Endothelial cell of umbilical vein (primary cell): ENCODE data around the gene TRAP1. TPM values are rescaled to one million over a fixed set of nuclear protein-coding genes. Genes with fewer than 3 reads are reported as not detected.

ENCODE experiments used
- BruUV-seq: library from RNA; stranded (reverse); fragments of 400-500 nt; replicated peaks from 2 replicates; lab custom pipeline; 2021; lab: Mats Ljungman, UMichigan
- CTCF ChIA-PET: fragments of 300-600, 350-600 bp; sonication (Branson Sonifier 250); formaldehyde crosslinking; loops from one replicate; lab custom pipeline; 2021; ENCODE audit warnings: antibody characterized with exemption, inconsistent platforms; lab: Charles Lee
- POLR2A ChIA-PET: fragments of 300-600, 350-600 bp; sonication (Branson Sonifier 250); formaldehyde crosslinking; loops from one replicate; lab custom pipeline; 2021; ENCODE audit warnings: antibody characterized with exemption, inconsistent platforms; lab: Charles Lee
- DNase-seq: peaks from one replicate; pipeline ENCODE4 v3.0.0-alpha.2; 2011; ENCODE audit warnings: low read depth, low spot score
- FAIRE-seq: peaks from 2 replicates; lab custom pipeline; 2011; peaks lifted over from hg19 to GRCh38; lab: Jason Lieb, UNC
- H2AFZ ChIP-seq: 2 replicates; pipeline ENCODE4 v1.6.0; 2012; ENCODE audit warnings: low read depth, low read length, control low read depth, inconsistent platforms
- H3K27ac ChIP-seq: 2 replicates; pipeline ENCODE4 v1.5.1; 2011; ENCODE audit warnings: low read depth, mild to moderate bottlenecking, control low read depth, low read length, moderate library complexity; ENCODE audit not compliant: insufficient read depth
- H3K27me3 ChIP-seq, 2 experiments: 2 replicates each; pipeline versions ENCODE4 v1.6.0 to v1.6.1; 2011; ENCODE audit warnings: low read length in 2 of 2, mixed read lengths in 1 of 2; ENCODE audit not compliant: control insufficient read depth in 2 of 2, insufficient read depth in 2 of 2
- H3K36me3 ChIP-seq, 2 experiments: 2 replicates in 1 of 2; 3 replicates in 1 of 2; pipeline ENCODE4 v1.5.1; 2011; ENCODE audit warnings: low read length in 2 of 2, mild to moderate bottlenecking in 1 of 2, moderate library complexity in 1 of 2; ENCODE audit not compliant: control insufficient read depth in 2 of 2, insufficient read depth in 2 of 2; ENCODE audit errors: extremely low read depth in 1 of 2
- H3K4me1 ChIP-seq: 3 replicates; pipeline ENCODE4 v1.5.1; 2011; ENCODE audit warnings: mild to moderate bottlenecking, low read length; ENCODE audit not compliant: control insufficient read depth, insufficient read depth; ENCODE audit errors: extremely low read depth
- H3K4me2 ChIP-seq: 2 replicates; pipeline ENCODE4 v1.6.1; 2011; ENCODE audit warnings: low read length, control low read depth, mixed read lengths; ENCODE audit not compliant: insufficient read depth
- H3K4me3 ChIP-seq, 3 experiments: fragments of 200-600 bp in 1 of 3; sonication (generic), shearing (Covaris generic) in 1 of 3; replicated peaks in 1 of 3; 2 replicates each; pipeline ENCODE4 v1.5.1; 2011 to 2016; ENCODE audit warnings: control low read depth in 3 of 3, low read length in 3 of 3, mild to moderate bottlenecking in 2 of 3, inconsistent platforms in 1 of 3, low read depth in 1 of 3, moderate library complexity in 1 of 3; ENCODE audit not compliant: insufficient read depth in 1 of 3
- H3K79me2 ChIP-seq: 2 replicates; pipeline ENCODE4 v1.6.0; 2012; ENCODE audit warnings: low read length, inconsistent platforms; ENCODE audit not compliant: control insufficient read depth, insufficient read depth
- H3K9ac ChIP-seq: replicated peaks from 2 replicates; pipeline ENCODE3; 2011; ENCODE audit warnings: low read length, control low read depth; ENCODE audit not compliant: insufficient read depth; ENCODE audit errors: extremely low read depth
- H3K9me1 ChIP-seq: replicated peaks from 3 replicates; pipeline ENCODE4 v1.6.0; 2011; ENCODE audit warnings: mild to moderate bottlenecking, low read length; ENCODE audit not compliant: control insufficient read depth, insufficient read depth; ENCODE audit errors: extremely low read depth
- H3K9me3 ChIP-seq: replicated peaks from 2 replicates; pipeline ENCODE4 v1.5.1; 2012; ENCODE audit warnings: low read length, inconsistent platforms; ENCODE audit not compliant: control insufficient read depth, insufficient read depth
- H4K20me1 ChIP-seq: replicated peaks from 2 replicates; pipeline ENCODE3; 2011; ENCODE audit warnings: mild to moderate bottlenecking, low read length; ENCODE audit not compliant: control insufficient read depth, insufficient read depth; ENCODE audit errors: extremely low read depth
- EZH2 ChIP-seq: IDR thresholded peaks from 2 replicates; pipeline ENCODE4 v1.6.1; 2012; ENCODE audit warnings: borderline replicate concordance, low read depth, mild to moderate bottlenecking, moderate library complexity, low read length, inconsistent platforms; ENCODE audit not compliant: severe bottlenecking
- FOS ChIP-seq: IDR thresholded peaks from 2 replicates; pipeline ENCODE4 v1.6.1; 2011; ENCODE audit warnings: mild to moderate bottlenecking, low read length, moderate library complexity, borderline replicate concordance; ENCODE audit not compliant: insufficient read depth
- GATA2 ChIP-seq: IDR thresholded peaks from 2 replicates; pipeline ENCODE4 v1.7.0; 2011; ENCODE audit warnings: low read depth, mild to moderate bottlenecking, moderate library complexity, mixed read lengths, low read length; ENCODE audit not compliant: insufficient read length, insufficient read depth
- JUN ChIP-seq: IDR thresholded peaks from 2 replicates; pipeline ENCODE4 v1.6.1; 2011; ENCODE audit warnings: borderline replicate concordance, low read depth; ENCODE audit not compliant: insufficient read length, insufficient read depth
- MYC ChIP-seq: IDR thresholded peaks from one replicate; pipeline ENCODE4 v1.6.1; 2011; ENCODE audit warnings: mild to moderate bottlenecking, low read depth, low read length
- POLR2A ChIP-seq: IDR thresholded peaks from 2 replicates; pipeline ENCODE4 v1.6.1; 2012; ENCODE audit warnings: low read depth, mild to moderate bottlenecking, control low read depth, low read length
- POLR2AphosphoS5 ChIP-seq: IDR thresholded peaks from 2 replicates; pipeline ENCODE4 v1.6.1; 2012; ENCODE audit warnings: low read depth, mild to moderate bottlenecking, control low read depth, low read length, moderate library complexity; ENCODE audit not compliant: insufficient read depth
- dilution Hi-C: fragments of 300-500 bp; cut with MboI; formaldehyde crosslinking; loops from one replicate; pipeline ENCODE4 v1.15.0; 2019; ENCODE audit warnings: low sequenced_read_pairs; ENCODE audit not compliant: extremely low pct_ligation_motif_present
- intact Hi-C: fragments of 100-400 bp; cut with micrococcal nuclease; formaldehyde crosslinking; loops from one replicate; pipeline ENCODE4 v1.10.0; 2022
- polyA plus RNA-seq, 4 experiments: library from polyadenylated mRNA; depleted of rRNA in 3 of 4; stranded (reverse) in 3 of 4; unstranded in 1 of 4; fragments of >200 nt; gene quantifications; 2 replicates each; pipeline versions ENCODE4 v1.2.1 to v1.2.3, GENCODE V29; 2011 to 2012; ENCODE audit warnings: missing spikeins in 1 of 4
- total RNA-seq: library from RNA; stranded (reverse); gene quantifications from 2 replicates; pipeline ENCODE4 v1.2.3, GENCODE V29; 2021
- TF ChIP-seq, protein P1 (sequence below), 2 donors: IDR thresholded peaks; 1 replicate in 1 of 2; 2 replicates in 1 of 2; pipeline ENCODE4 v1.5.1; 2011; ENCODE audit warnings: low read length in 2 of 2, mild to moderate bottlenecking in 2 of 2, moderate library complexity in 2 of 2, control low read depth in 1 of 2, inconsistent platforms in 1 of 2, low read depth in 1 of 2; ENCODE audit not compliant: insufficient read depth in 1 of 2; ENCODE audit errors: extremely low read depth in 1 of 2

The TRAP1 gene
- total and polyA plus RNA-seq, 2 donors (not counting 3 experiments of a cell fraction or from before 2014, with no cell fraction given) = 95.6 to 102 TPM

DNA sequence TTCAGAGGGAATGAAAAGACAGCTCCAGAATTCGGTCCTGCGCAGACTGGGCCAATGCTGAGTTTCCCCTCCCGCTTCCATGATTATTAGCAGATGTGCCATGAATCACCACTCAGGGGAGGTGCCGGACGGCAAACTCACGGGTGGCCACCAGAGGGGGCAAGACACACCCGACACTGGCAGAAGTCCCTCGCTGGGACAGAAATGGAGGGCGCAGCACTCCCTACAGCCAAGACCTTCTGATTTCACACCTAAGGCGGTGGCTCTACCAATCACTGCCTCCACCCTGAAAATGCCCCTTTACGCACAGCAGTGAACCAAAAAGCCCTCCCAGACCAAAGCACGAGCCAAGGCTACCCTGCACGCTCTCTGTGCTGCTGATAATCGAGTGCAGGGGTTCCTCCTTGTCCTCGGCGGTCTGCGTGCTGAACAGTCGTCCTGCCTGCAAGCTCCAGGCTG, 26.8 kb downstream of the TRAP1 start:
- Histone ChIP-seq H3K9ac (no peak overlapping the region), H3K4me1 (no peaks in the 10 kb centered on the region), H3K79me2 (no peaks in the 10 kb centered on the region), H4K20me1 (no peaks in the 10 kb centered on the region), H2AFZ (peak overlapping the region; percentile 67), H3K4me2 (no peak overlapping the region), H3K9me1 (no peaks in the 10 kb centered on the region), H3K4me3 (no peak overlapping the region), H3K36me3 (peaks cover 2 to 4% of the 10 kb centered on the region in 2 experiments), H3K27ac (no peak overlapping the region), H3K9me3 (no peaks in the 10 kb centered on the region), H3K27me3 (no peaks in the 10 kb centered on the region)
- POLR2A ChIA-PET = no interaction called here
- dilution Hi-C loops (no loop called here), intact Hi-C loops (loop anchor here (1.0 to 2.0 kb wide), 4 partner anchors 13 to 248 kb away; partner anchors contain the start of genes CREBBP and TRAP1)
- DNase-seq (peak; percentile 94), FAIRE-seq (peak; percentile 98)
- CTCF ChIA-PET = interaction anchor here (0.5 to 2.3 kb wide), 22 partner anchors 9 to 563 kb away, joined by 3 to 29 read pairs (median 4); partner anchors contain the start of genes CREBBP and TRAP1
- BruUV-seq = no TSS peak
- no peak for TF ChIP-seq GATA2
- TF ChIP-seq JUN = no peak
- no peak for TF ChIP-seq EZH2
- peak; percentile 62 for TF ChIP-seq FOS
- TF ChIP-seq, protein P1, sequence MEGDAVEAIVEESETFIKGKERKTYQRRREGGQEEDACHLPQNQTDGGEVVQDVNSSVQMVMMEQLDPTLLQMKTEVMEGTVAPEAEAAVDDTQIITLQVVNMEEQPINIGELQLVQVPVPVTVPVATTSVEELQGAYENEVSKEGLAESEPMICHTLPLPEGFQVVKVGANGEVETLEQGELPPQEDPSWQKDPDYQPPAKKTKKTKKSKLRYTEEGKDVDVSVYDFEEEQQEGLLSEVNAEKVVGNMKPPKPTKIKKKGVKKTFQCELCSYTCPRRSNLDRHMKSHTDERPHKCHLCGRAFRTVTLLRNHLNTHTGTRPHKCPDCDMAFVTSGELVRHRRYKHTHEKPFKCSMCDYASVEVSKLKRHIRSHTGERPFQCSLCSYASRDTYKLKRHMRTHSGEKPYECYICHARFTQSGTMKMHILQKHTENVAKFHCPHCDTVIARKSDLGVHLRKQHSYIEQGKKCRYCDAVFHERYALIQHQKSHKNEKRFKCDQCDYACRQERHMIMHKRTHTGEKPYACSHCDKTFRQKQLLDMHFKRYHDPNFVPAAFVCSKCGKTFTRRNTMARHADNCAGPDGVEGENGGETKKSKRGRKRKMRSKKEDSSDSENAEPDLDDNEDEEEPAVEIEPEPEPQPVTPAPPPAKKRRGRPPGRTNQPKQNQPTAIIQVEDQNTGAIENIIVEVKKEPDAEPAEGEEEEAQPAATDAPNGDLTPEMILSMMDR (IDR thresholded peaks at IDR 0.05; ENCODE audit: extremely low read depth in 1 of 2, insufficient read depth in 1 of 2, low read depth in 1 of 2, low read length in 2 of 2) = peak; percentile 95 to 96
- TF ChIP-seq POLR2A = no peak
- peak; percentile 47 for TF ChIP-seq POLR2AphosphoS5
- TF ChIP-seq MYC = no peak
